ELF-1 (cell line): Measurements from ENCODE around the gene ELOVL6.
"Not testable (repeated sequence)": the region's sequence is repeated elsewhere in the genome, so short reads cannot be mapped to it uniquely, and the experiment has no call there.

Source experiments
- DNase-seq: peaks from one replicate; pipeline ENCODE4 v3.0.0-alpha.2; 2016; ENCODE audit warnings: low read depth, low spot score

The ELOVL6 gene

DNA sequence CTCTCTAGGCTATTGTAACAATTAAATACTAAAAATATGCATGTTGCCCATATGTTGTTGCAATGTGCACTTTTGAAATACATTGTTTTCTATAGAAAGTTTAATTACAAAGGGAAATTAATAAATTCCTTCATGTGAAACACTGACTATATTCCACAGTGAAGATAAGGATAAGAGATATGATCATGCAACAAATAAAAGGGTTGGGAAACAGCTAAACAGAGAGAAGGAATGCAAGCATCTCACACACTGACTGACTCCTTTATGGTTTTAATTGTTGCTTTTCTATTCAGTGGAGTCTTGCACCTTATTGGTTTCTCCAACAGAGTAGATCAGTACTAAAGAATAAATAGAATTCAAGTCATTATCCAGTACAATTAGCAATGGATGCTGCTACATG, 37.8 kb downstream of the ELOVL6 start:
- DNase-seq, result no peak

DNA sequence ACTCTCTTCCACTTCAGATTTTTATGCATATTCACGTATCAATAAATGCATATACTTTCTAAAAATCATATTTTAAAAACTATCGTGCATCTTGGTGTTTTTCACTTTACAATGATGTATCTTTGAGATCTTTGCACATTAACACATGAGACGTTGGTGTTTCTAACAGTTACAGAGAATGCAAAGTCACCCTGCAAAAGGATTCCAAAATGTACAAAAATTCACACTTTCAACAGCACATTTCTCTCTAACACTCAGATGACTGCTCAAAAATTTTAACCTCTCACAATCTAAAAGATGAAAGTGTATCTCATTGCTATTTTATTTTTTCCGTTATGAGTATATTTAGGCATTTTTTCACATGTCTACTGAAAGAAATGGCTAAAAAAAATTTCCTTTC, 38.9 kb downstream of the ELOVL6 start:
- DNase-seq, result no peak

DNA sequence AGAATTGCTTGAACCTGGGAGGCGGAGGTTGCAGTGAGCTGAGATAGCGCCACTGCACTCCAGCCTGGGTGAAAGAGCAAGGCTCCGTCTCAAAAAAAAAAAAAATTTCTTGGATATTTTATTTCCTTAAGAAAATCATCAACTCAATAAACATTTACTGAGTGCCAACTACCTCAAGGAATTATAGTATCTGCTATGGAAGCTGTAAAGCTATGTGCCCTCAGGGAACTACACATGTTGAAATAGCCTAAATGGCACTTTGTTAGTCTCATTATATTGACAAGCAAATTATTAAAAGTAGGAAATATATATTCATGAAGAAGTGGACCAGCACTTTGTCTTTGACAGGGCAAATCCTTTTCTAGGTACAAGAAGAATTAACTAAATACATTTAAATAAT, 40.8 kb downstream of the ELOVL6 start:
- no peak for DNase-seq

DNA sequence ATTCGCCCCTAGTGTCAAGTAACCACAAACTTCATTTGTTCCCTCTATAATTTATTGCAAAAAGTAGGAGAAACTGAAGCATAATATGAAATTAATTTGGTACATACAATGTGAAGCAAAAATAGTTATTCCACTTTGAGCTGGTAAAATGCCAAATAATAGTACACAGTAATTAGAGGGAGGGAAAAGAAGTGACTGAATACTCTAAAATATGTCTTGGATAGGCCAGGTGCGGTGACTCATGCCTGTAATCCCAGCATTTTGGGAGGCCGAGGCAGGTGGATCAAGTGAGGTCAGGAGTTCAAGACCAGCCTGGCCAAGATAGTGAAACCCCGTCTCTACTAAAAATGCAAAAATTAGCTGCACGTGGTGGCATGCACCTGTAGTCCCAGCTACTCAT, 41.2 kb downstream of the ELOVL6 start:
- DNase-seq, result not testable (repeated sequence)

DNA sequence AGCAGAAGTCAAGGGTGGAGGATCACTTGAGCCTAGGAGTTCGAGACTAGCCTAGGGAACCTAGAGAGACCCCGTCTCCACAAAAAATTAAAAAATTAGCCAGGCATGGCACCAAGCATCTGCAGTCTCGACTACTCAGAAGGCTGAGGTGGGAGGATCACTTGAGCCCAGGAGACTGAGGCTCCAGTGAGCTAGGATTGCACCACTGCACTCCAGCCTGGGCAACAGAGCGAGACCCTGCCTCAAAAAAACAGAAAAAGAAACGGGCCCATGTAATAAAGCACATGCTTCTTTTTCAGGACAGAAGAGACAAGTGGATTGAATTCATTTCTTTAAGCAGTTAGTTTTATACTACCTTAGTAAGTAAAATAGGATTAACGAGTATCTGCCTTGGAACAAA, 42.0 kb downstream of the ELOVL6 start:
- DNase-seq, result no peak

DNA sequence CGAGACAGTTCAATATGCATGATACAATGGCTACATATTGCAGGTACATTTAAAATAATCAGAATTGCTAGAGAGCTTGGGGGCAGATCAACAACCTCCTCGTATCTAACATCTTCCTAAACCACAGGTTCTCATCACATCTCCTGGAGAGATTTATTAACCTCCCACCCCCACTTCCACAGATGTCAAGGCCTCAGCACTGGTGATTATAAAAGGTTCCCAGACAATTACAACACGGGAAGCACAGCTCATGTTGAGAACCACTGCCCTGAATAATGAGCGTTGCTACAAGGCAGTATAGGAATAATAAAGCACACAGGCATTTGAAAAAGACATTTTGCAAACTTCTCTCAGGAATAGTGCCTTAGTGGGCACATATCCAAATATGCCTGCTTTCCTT, 42.8 kb downstream of the ELOVL6 start:
- DNase-seq, result no peak

DNA sequence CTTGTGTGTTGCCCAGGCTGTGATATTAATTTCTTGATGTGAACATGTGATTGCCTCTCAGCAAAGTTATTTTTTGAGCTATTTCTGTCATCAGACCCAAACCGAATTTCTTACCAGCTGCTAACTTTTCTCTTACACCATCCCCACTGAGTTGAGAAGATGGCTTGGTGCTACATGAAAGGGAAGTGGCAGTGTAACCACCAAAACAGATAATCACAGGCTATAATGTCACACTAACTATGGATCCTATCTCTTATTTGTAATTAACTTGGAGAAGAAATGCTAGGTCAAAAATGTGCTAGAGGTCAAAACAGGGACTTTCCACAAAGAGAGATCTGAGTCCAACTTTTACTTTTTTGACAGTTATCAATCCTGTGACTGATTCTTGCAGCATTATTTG, 43.8 kb downstream of the ELOVL6 start:
- DNase-seq, result no peak

DNA sequence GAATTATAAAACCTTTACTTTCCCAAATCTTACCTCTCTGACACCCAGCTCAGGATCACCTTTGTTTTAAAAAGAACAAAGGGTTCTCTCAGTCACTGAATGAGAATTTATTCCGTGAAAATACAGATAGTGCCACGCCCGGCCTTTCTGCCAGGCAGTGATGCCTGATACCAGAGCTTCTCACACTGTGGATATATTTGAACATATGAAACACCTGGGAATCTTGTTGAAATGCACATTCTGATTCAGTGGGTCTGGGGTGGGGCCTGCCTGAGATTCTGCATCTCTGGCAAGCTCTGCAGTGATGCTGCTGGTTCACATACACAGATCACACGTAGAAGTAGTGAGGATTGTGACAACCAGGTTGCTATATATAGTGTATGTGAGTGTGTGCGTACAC, 46.0 kb downstream of the ELOVL6 start:
- DNase-seq, result no peak

DNA sequence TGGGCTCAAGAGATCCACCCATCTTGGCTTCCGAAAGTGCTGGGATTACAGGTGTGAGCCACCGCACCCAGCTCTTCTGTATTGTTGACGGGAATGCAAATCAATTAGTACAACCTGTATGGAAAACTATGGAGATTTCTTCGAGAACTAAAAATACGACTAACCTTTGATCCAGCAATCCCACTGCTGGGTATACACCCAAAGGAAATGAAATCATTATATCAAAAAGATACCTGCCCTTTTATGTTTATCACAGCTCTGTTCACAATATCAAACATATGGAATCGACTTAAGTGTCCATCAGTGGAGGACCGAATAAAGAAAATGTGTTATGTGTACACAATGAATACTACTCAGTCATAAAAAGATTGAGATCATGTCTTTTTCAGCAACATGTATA, 49.3 kb downstream of the ELOVL6 start:
- no peak for DNase-seq

DNA sequence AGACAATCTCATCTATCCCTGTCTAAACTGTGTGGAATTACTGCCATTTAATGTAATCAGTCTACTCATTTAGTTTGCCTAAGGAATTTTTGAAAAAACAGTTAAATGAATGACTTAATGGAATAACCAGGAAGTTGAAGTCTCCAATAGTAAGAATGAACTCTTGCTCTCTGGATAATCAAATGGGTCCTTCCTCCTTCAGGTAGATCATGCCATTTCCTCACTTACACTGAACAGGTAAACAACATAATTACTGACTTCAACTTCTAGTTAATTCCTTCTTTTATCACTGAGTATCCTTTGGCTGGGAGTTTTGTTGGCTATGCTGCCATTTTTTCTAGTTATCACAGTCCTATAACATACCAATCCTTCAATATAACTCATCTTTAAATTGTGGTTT, 56.0 kb downstream of the ELOVL6 start:
- no peak for DNase-seq

DNA sequence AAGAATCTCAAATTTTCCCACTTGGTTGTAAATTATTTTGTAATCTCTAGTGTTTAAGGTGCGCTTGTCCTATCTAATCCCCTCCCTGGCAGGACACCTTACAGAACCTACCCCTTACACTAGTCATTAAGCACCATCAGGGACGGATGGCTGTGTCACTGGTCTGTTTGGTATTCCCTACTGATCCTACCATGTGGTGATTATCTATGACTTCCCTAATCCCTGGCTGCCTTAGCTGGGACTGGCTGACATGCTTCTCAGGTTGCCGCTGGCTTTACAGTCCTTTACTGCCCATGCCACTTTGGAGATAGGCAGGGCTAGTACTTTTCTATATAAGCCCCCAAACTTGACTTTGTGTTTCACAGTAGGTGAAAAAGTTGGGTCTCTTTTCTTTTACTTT, 58.6 kb downstream of the ELOVL6 start:
- DNase-seq, result peak; percentile 20

DNA sequence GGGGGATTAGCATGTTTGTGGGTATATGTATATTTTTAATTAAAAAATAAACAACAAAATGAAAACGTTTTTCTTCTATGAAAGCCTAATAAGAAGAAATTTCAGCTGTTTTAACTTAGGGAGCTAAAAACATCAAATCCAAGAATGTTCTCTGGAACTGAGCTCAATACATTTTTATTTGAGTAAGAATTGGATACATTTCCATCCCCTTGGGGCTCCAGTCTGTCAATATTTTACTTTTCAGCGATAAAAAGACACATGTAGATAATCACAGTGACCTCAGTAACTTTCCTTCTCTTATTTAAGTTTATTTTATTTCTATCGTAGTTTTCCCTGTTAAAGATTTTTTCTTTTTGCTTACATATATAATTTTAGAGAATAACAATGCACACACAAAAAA, 59.3 kb downstream of the ELOVL6 start:
- DNase-seq, result no peak

DNA sequence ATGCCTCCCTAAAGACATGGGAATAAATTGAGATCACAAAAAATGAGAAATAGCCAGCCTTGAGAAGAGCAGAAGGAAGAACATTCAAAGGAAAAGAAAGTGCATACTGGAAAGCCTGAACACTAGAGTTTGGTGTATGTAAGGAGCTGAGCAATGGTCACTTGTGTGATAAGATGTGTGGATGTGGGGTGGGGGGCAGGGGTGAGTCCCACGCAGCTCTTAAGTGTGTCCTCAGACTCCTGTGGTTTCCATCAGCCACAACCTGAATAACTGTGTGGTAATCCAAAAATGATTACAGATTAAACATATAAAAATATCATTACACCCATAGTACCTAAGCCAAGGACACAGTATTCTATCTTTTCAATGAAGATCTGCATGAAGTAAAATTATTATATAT, 59.9 kb downstream of the ELOVL6 start:
- DNase-seq, result no peak

DNA sequence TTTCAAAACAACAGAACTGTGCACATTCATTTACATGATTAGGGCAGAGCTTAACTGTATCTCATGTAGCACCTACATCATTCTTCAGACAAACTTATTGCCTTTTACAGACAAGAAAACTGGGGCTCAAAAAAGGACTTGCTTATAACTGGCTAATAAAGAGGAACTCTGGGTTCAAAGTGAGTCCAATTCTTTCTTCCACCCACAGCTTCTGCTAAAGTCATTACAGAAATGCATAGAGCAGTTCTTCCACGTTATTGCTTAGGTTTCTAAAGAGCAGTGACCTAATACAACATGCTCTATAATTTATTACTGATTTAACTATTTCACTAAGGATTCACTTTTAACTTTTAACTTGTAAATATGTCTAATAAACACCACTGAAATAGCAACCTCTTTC, 60.6 kb downstream of the ELOVL6 start:
- DNase-seq, result no peak

DNA sequence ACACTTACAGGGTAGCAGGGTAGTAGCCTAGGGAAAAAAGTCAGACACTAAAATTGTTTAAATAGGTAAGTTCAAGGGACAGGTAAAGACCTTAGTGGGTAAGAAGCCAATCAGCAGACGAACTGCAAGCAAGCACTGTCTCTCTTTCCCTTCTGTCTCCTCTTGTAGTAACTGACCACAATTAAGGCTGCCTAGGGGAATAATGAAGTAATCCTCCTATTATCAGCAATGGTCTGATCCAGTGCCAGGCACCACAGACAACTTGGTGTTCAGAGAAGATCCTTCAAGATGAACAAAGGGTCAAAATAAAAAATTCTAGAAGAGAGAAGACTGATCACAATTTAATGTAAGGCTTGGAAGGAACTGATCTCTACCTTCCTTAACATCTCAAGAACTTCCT, 62.9 kb downstream of the ELOVL6 start:
- no peak for DNase-seq

DNA sequence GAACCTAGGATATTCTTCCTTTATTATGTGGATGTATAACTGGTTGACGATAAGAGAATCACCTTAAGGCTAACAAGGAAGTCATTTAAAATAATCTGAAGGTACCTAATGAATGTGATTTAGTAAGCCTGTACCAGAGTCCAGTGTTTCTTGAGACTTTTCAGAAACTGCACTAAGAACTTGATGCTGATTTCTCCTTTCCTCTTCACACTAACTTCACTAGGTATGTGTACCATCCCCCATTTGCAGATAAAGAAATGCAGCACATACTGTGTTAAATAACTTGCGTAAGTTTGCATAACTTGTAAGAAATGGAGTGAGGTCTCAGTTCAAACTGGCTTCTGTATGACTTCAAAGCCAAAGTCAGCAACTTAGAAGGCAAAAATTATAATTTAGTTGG, 63.3 kb downstream of the ELOVL6 start:
- no peak for DNase-seq

DNA sequence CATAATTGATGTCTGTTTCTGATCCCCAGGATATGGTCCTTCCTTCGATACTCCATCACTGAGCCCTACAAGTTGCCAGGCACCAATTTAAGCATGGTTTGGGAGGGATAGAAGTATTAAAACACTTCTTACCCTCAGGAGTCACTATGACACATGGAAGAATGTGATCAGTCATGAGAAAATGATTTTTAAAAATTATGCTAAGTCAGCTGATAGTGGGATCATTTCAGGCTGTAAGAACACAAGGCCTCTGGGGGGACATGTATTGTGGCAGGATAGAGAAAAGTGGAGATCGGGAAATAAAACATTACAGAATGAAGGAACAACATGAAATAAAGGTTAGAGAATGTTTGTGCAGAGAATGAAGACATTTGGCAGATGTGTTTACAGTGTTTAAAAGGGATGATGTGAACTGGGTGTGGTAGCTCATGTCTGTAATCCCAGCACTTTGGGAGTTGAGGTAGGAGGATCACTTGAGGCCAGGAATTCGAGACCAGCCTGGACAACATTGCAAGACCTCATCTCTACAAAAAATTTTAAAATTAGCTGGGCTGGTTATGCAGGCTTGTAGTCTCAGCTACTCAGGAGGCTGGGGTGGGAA, 64.0 kb downstream of the ELOVL6 start:
- no peak for DNase-seq

DNA sequence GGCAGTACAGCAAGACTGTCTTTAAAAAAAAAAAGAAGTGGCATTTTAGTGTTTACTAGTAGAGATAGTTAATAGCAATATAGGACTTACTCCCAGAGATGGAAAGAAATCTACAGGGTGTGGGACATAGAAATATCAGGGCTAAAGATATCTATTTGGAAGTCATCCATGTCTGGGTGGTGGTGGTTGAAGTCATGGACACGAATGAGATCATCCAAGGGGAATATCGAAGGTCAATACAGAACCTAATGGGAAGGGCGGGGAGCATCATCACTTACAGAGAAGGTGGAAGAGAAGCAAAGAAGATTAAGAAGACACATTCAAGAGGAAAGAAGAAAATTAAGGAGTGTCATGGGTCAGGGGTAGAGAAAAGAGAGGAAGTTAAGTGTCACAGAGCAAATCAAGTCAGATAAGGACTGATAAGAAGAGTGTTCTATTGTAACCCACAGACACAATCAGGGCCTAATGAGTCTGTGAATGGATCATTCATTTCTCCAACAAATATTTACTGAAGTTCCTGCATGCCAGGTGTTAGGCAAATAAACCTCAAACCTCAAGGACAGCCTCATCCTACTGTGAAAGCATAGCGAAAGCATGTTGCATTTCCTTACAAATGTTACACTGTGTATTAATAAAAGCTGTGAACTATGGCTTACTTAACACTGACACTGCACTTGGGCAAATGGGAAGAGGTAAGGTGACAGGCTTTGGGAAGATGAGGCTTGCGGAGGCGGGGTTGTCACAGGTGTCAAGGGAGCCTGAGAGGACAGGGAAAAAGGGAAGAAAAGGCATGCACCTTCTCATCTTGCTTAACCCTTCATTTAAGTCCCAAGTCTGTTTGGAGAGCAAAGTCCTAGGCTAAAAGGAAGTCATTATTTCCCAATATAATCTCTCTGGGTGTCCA, 65.3 kb downstream of the ELOVL6 start:
- DNase-seq, result no peak

DNA sequence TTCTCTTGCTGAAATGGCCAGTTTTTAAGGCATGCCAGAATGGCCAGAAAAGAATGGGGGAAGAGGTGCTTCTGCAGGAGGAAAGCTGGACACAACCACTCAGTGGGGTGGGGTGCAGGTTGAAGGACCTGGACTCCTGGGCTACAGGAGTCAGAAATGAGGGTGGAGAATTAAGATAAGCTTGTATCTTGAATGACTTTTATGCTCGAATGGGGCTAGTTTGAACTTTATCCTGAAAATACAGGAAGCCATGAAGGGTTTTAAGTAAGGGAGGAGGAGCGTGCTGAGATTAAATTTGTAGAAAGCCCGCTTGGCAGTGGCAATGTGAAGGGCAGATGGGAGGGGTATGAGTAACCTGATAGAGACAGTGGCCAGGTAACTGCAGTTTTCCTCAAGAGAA, 66.5 kb downstream of the ELOVL6 start:
- no peak for DNase-seq

DNA sequence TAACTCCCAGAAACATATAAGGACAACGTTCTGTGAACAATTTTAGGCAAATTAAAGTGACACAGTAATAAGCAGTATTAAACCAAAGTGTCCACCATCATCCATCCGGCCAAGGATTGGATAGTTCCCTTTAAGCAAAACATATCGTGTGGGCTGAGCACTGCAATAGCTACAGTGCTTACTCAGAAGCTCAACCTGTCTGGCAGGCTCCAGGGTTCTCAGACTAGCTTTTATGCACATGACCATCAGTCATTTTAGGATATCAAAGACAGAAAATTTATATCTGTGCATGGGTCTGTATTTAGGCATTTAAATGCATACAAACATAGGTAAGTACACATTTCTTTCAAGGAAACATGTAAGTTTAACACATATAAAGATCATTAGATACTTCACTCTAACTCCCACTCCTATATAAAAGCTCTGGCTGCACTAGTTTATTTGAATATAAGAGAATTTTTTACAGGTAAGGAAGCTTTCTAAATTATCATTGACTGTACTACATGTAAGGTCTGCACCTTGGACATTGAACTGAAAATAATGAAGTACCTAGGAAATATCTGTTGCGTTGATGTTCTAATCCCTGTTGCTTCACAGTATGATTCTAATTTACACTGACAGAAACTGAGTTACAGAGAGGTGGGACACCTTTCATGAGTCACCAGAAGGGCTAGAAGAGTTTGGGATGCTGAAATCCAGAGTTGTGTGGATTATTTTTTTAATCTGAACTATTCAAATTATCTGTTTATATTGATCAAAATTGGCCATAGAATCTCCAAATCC, 67.6 kb downstream of the ELOVL6 start:
- no peak for DNase-seq

DNA sequence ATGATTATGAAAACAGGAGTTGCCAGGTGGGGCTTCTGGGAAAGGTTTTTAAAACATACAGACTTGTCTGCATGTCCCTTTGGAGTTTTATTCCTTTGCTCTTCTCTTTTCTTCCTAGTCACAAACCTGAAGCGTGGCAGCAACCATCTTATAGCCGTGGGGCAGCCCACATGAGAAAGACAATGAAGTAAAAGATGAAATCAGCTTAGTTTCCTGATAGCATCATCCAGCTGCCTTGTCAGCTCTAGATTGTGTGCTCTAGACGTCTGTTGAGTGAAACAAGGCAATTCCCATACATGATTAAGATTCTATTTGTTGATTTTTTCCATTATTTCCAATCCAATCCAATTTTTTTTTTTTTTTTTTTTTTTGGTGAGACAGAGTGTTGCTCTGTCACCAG, 68.9 kb downstream of the ELOVL6 start:
- no peak for DNase-seq

DNA sequence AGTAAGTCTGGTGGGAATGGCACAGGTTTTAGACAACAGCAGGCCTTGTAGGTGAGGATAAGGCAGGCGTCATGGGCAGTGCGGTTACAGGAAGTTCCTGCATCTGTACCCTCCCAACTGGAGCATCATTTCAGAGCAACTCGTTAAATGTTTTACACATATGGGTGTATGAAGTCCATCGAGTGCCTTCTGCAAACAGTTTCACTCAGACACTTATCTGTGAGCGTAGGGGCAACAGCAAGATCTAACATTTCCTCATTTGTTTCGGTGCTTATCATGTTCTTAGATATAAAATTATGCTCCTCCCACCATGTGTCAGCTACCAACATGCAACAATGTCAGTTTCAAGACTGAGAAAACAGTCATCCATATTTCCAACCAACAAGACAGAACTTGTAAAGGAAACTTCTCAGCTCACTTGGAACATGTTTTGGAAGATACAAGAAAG, 69.9 kb downstream of the ELOVL6 start:
- DNase-seq, result no peak

DNA sequence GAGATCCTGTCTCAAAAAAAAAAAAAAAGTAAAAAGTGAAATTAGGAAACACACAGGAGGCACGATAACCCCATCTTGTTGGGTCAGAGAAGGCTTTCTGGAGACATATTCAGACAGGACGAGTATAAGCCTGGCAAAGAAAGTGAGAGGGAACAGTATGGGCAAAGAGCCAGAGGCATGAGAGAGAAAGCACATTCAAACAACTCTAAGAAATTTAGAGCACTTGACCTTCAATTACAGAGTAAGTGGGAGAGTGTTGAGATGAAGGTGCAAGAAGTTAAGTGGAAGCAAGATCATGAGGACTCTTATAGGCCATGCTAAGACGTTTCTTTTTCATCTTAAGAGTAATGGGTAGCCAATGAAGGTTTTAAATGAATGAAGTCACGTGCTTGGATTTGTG, 70.4 kb downstream of the ELOVL6 start:
- no peak for DNase-seq
